Kidney (tissue), 14 donors: ENCODE data around the gene CCDC149. TPM values are rescaled to one million over a fixed set of nuclear protein-coding genes. Genes with fewer than 3 reads are reported as not detected.

Experiments used
- DNase-seq, 5 donors: peaks; one replicate each; pipeline ENCODE4 v3.0.0-alpha.2; 2013 to 2020
- FAIRE-seq: peaks from 2 replicates; lab custom pipeline; 2012; peaks lifted over from hg19 to GRCh38; lab: Jason Lieb, UNC
- H3K27ac ChIP-seq, 2 donors: one replicate each; pipeline ENCODE4 v1.7.0; 2013; ENCODE audit warnings: low read depth in 2 of 2, low read length in 2 of 2, inconsistent platforms in 1 of 2
- H3K27me3 ChIP-seq: one replicate; pipeline ENCODE4 v1.7.1; 2013; ENCODE audit warnings: low read length, inconsistent platforms; ENCODE audit not compliant: control insufficient read depth, insufficient read depth
- H3K36me3 ChIP-seq, 3 donors: one replicate each; pipeline versions ENCODE4 v1.7.0 to v1.7.1; 2013; ENCODE audit warnings: low read length in 3 of 3, control low read depth in 1 of 3, inconsistent platforms in 1 of 3; ENCODE audit not compliant: insufficient read depth in 3 of 3, control insufficient read depth in 2 of 3
- H3K4me1 ChIP-seq, 3 donors: one replicate each; pipeline versions ENCODE4 v1.7.0 to v1.7.1; 2013; ENCODE audit warnings: low read length in 3 of 3, inconsistent platforms in 1 of 3, low read depth in 1 of 3; ENCODE audit not compliant: control insufficient read depth in 2 of 3, insufficient read depth in 2 of 3
- H3K4me3 ChIP-seq, 3 donors: one replicate each; pipeline versions ENCODE4 v1.7.0 to v1.8.1; 2013; ENCODE audit warnings: low read length in 3 of 3, control low read depth in 1 of 3, inconsistent platforms in 1 of 3
- H3K9ac ChIP-seq, 3 donors: one replicate each; pipeline versions ENCODE4 v1.7.0 to v1.7.1; 2013; ENCODE audit warnings: low read length in 3 of 3, control low read depth in 1 of 3, inconsistent platforms in 1 of 3
- H3K9me3 ChIP-seq, 3 donors: one replicate each; pipeline versions ENCODE4 v1.7.0 to v1.7.1; 2013; ENCODE audit warnings: low read length in 3 of 3, control low read depth in 1 of 3, inconsistent platforms in 1 of 3; ENCODE audit not compliant: control insufficient read depth in 2 of 3, insufficient read depth in 1 of 3
- CTCF ChIP-seq: IDR thresholded peaks from 3 replicates; pipeline ENCODE4 v1.5.1; 2012; ENCODE audit warnings: mild to moderate bottlenecking, moderate library complexity, borderline replicate concordance; ENCODE audit not compliant: insufficient read depth; ENCODE audit errors: extremely low read depth
- intact Hi-C: fragments of 100-400 bp; cut with DNase I; formaldehyde crosslinking; loops from one replicate; pipeline ENCODE4 v1.11.1; 2022
- polyA plus RNA-seq: library from polyadenylated mRNA; stranded (reverse); fragments of 350-450 nt; fragmentation: Illumina TruSeq; extraction: RNeasy Lipid Tissue Mini Kit (QIAGEN cat#74804); gene quantifications from one replicate; pipeline ENCODE4 v1.2.3, GENCODE V29; 2014; ENCODE audit warnings: low read depth, low replicate concordance; ENCODE audit not compliant: insufficient read depth
- total RNA-seq: library from RNA; stranded (reverse); fragmentation: NEBNext Ultra II Directional; extraction: Animal tissue kit (Norgen Biotek cat#: 25700); gene quantifications from one replicate; pipeline ENCODE4 v1.2.1, GENCODE V29; 2021
- donor health status: control.
- donor health status: control.
- donor health status: control.
- donor health status: control.
- donor health status: control.
- donor health status: DM: yes; HTN: yes; CAD: no.
- donor health status: Normal renal cell carcinoma (clear cell type).

Gene CCDC149
- total and polyA plus RNA-seq, 2 donors from 2014 or later = 6.9 to 21.8 TPM

GRCh38 chr4:24781999-24782745, 130.7 kb downstream of the CCDC149 start:
- no peak overlapping the region for H3K9ac ChIP-seq
- no peaks in the 10 kb centered on the region for H3K4me1 ChIP-seq
- no peaks in the 10 kb centered on the region for H3K27me3 ChIP-seq
- FAIRE-seq (no peak), DNase-seq (peak in 2 of 5 donors; percentile 41 to 49)
- intact Hi-C loops = no loop called here
- H3K27ac ChIP-seq = no peak overlapping the region
- no peak for TF ChIP-seq CTCF
- H3K9me3 ChIP-seq = no peaks in the 10 kb centered on the region
- H3K4me3 ChIP-seq = no peak overlapping the region
- H3K36me3 ChIP-seq = no peaks in the 10 kb centered on the region

GRCh38 chr4:24780936-24781495, 131.8 kb downstream of the CCDC149 start:
- no peaks in the 10 kb centered on the region for H3K36me3 ChIP-seq
- FAIRE-seq = no peak

GRCh38 chr4:24778464-24779225, 134.2 kb downstream of the CCDC149 start:
- Histone ChIP-seq H3K27ac (no peak overlapping the region), H3K36me3 (no peaks in the 10 kb centered on the region), H3K9me3 (no peaks in the 10 kb centered on the region), H3K4me3 (no peak overlapping the region), H3K9ac (no peak overlapping the region), H3K27me3 (no peaks in the 10 kb centered on the region), H3K4me1 (no peaks in the 10 kb centered on the region)
- DNase-seq (peak in 1 of 5 donors; percentile 56), FAIRE-seq (no peak)
- no peak for TF ChIP-seq CTCF
- intact Hi-C loops = no loop called here

More at GRCh38 chr4:24780936-24781495, 131.8 kb downstream of the CCDC149 start:
- intact Hi-C loops = no loop called here
- DNase-seq = no peak
- Histone ChIP-seq H3K27me3 (no peaks in the 10 kb centered on the region), H3K4me1 (no peaks in the 10 kb centered on the region), H3K27ac (no peak overlapping the region), H3K9me3 (no peaks in the 10 kb centered on the region), H3K4me3 (no peak overlapping the region), H3K9ac (no peak overlapping the region)
- no peak for TF ChIP-seq CTCF
